Measurements from ENCODE around the gene CCDC191. TPM values are rescaled to one million over a fixed set of nuclear protein-coding genes. Genes with fewer than 3 reads are reported as not detected.

CCDC191 gene
- total and polyA plus RNA-seq, 2 donors (not counting 1 experiment from before 2014, with no cell fraction given), result 1.7 to 3.3 TPM

- H3K4me1 ChIP-seq (ENCODE audit: control insufficient read depth, extremely low read depth, insufficient read depth, low read length), result peaks cover 7% of the 10 kb centered on the region
- no peak overlapping the region for H3K9ac ChIP-seq (ENCODE audit: insufficient read depth, low read length)
- H3K27me3 ChIP-seq (ENCODE audit: control insufficient read depth, insufficient read depth, low read length), result no peaks in the 10 kb centered on the region
- DNase-seq (ENCODE audit: low read depth in 2 of 2), result peak in 1 of 2 donors; percentile 75
- no peak overlapping the region for H2AFZ ChIP-seq (ENCODE audit: low read length)
- no peaks in the 10 kb centered on the region for H4K20me1 ChIP-seq (ENCODE audit: control insufficient read depth, extremely low read depth, insufficient read depth, low read length)
- no peaks in the 10 kb centered on the region for H3K79me2 ChIP-seq (ENCODE audit: control insufficient read depth, insufficient read depth, low read length)
- H3K27ac ChIP-seq (ENCODE audit: insufficient read depth, low read length), result no peak overlapping the region
- H3K4me2 ChIP-seq (ENCODE audit: extremely low read depth, insufficient read depth, low read length), result no peak overlapping the region
- TF ChIP-seq, protein P1, sequence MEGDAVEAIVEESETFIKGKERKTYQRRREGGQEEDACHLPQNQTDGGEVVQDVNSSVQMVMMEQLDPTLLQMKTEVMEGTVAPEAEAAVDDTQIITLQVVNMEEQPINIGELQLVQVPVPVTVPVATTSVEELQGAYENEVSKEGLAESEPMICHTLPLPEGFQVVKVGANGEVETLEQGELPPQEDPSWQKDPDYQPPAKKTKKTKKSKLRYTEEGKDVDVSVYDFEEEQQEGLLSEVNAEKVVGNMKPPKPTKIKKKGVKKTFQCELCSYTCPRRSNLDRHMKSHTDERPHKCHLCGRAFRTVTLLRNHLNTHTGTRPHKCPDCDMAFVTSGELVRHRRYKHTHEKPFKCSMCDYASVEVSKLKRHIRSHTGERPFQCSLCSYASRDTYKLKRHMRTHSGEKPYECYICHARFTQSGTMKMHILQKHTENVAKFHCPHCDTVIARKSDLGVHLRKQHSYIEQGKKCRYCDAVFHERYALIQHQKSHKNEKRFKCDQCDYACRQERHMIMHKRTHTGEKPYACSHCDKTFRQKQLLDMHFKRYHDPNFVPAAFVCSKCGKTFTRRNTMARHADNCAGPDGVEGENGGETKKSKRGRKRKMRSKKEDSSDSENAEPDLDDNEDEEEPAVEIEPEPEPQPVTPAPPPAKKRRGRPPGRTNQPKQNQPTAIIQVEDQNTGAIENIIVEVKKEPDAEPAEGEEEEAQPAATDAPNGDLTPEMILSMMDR (conservative IDR thresholded peaks at IDR 0.05 in 1 of 2, IDR thresholded peaks at IDR 0.05 in 1 of 2; ENCODE audit: low read depth in 1 of 2, low read length in 2 of 2), result no peak
- no peak for TF ChIP-seq EZH2 (IDR thresholded peaks at IDR 0.05; ENCODE audit: low read length, missing control alignments)
- H3K36me3 ChIP-seq (ENCODE audit: control insufficient read depth, insufficient read depth, low read length), result no peaks in the 10 kb centered on the region
- no peaks in the 10 kb centered on the region for H3K9me3 ChIP-seq (ENCODE audit: control insufficient read depth, insufficient read depth, low read depth, low read length)
- H3K4me3 ChIP-seq (replicated peaks in 1 of 4; ENCODE audit: control extremely low read depth in 1 of 4, insufficient read depth in 1 of 4, low read depth in 3 of 4, low read length in 4 of 4), result no peak overlapping the region
These were observed 141.7 kb downstream of the CCDC191 start for GRCh38 chr3:113914646-113915045.

Other genes starting within 250 kb of the CCDC191 start
- gene GRAMD1C, start 217.7 kb downstream of the CCDC191 start, total RNA-seq, result 2.1 and 7.8 TPM in 2 replicates
- 0.82 and 2.2 TPM in 2 replicates for gene GRAMD1C, start 217.7 kb downstream of the CCDC191 start, polyA plus RNA-seq
- gene ZDHHC23, start 108.5 kb downstream of the CCDC191 start, total RNA-seq, result 0.77 and 1.5 TPM in 2 replicates
- 0.50 and 1.4 TPM in 2 replicates for gene ZDHHC23, start 108.5 kb downstream of the CCDC191 start, polyA plus RNA-seq
- gene QTRT2, start 211 bp upstream of the CCDC191 start, total RNA-seq, result 13.5 and 13.6 TPM in 2 replicates
- gene QTRT2, start 211 bp upstream of the CCDC191 start, polyA plus RNA-seq, result 8.8 and 11.6 TPM in 2 replicates
- not detected in 2 replicates for gene DRD3, start 122.5 kb upstream of the CCDC191 start, total RNA-seq
- not detected in 2 replicates for gene DRD3, start 122.5 kb upstream of the CCDC191 start, polyA plus RNA-seq
- gene ZNF80, start 181.1 kb upstream of the CCDC191 start, total RNA-seq, result not detected in 2 replicates
- gene ZNF80, start 181.1 kb upstream of the CCDC191 start, polyA plus RNA-seq, result not detected in 2 replicates
- not detected in 2 replicates for gene TIGIT, start 237.5 kb upstream of the CCDC191 start, total RNA-seq
- gene TIGIT, start 237.5 kb upstream of the CCDC191 start, polyA plus RNA-seq, result not detected in 2 replicates